WTC11 (cell line): ENCODE results near the gene MEGF6. TPM values are rescaled to one million over a fixed set of nuclear protein-coding genes. Genes with fewer than 3 reads are reported as not detected.

Experiments
- ATAC-seq: fragments of 200-7000 bp; cut with Tn5 transposase; 2 replicates; pipeline ENCODE4 v1.10.0; 2021; ENCODE audit warnings: mild to moderate bottlenecking, moderate library complexity
- CTCF ChIA-PET: fragments of 300-600 bp; sonication (Branson Sonifier 250); formaldehyde crosslinking; loops from one replicate; lab custom pipeline; 2021; ENCODE audit warnings: antibody characterized with exemption; lab: Charles Lee
- POLR2A ChIA-PET: fragments of 350-600 bp; sonication (Branson Sonifier 250); formaldehyde crosslinking; loops from one replicate; lab custom pipeline; 2021; ENCODE audit warnings: antibody characterized with exemption; lab: Charles Lee
- DNase-seq: peaks from one replicate; pipeline ENCODE4 v3.0.0; 2021; ENCODE audit warnings: low spot score
- H3K27ac Mint-ChIP-seq: 2 replicates; pipeline ENCODE4 v1.8.0; 2021; ENCODE audit warnings: mixed read lengths
- H3K27me3 Mint-ChIP-seq: 2 replicates; pipeline ENCODE4 v1.8.0; 2021; ENCODE audit warnings: low read depth, mild to moderate bottlenecking, moderate library complexity, mixed read lengths
- H3K36me3 Mint-ChIP-seq: 2 replicates; pipeline ENCODE4 v1.8.0; 2021; ENCODE audit warnings: mixed read lengths
- H3K4me1 Mint-ChIP-seq: 2 replicates; pipeline ENCODE4 v1.8.0; 2022; ENCODE audit warnings: mixed read lengths
- H3K4me3 Mint-ChIP-seq: 2 replicates; pipeline ENCODE4 v1.8.0; 2021; ENCODE audit warnings: mild to moderate bottlenecking, moderate library complexity, mixed read lengths
- H3K9me3 Mint-ChIP-seq: 2 replicates; pipeline ENCODE4 v1.8.0; 2021; ENCODE audit warnings: mixed read lengths
- ARID4B ChIP-seq: sonication (generic); formaldehyde crosslinking; IDR thresholded peaks from 2 replicates; pipeline ENCODE4 v1.8.0; 2023; ENCODE audit warnings: missing genetic modification reagents, mild to moderate bottlenecking, borderline replicate concordance
- ATF3 ChIP-seq: sonication (generic); formaldehyde crosslinking; conservative IDR thresholded peaks from 2 replicates; pipeline ENCODE4 v1.8.1; 2022; ENCODE audit warnings: mild to moderate bottlenecking, missing genetic modification reagents
- ATF6 ChIP-seq: sonication (generic); formaldehyde crosslinking; IDR thresholded peaks from 2 replicates; pipeline ENCODE4 v1.8.1; 2023; ENCODE audit warnings: mild to moderate bottlenecking, missing genetic modification reagents
- CTCF ChIP-seq: fragments of 200-600 bp; IDR thresholded peaks from 2 replicates; pipeline ENCODE4 v1.8.0; 2022; ENCODE audit warnings: antibody characterized with exemption
- FOXJ3 ChIP-seq: sonication (generic); formaldehyde crosslinking; IDR thresholded peaks from 2 replicates; pipeline ENCODE4 v1.9.0; 2021; ENCODE audit warnings: missing genetic modification reagents, mild to moderate bottlenecking, borderline replicate concordance
- FOXP4 ChIP-seq: sonication (generic); formaldehyde crosslinking; IDR thresholded peaks from 2 replicates; pipeline ENCODE4 v1.8.0; 2022; ENCODE audit warnings: mild to moderate bottlenecking, missing genetic modification reagents
- IRF2 ChIP-seq: sonication (generic); formaldehyde crosslinking; IDR thresholded peaks from 2 replicates; pipeline ENCODE4 v1.8.0; 2022; ENCODE audit warnings: low read depth, missing genetic modification reagents, borderline replicate concordance
- MLX ChIP-seq: sonication (generic); formaldehyde crosslinking; IDR thresholded peaks from 2 replicates; pipeline ENCODE4 v1.8.1; 2023; ENCODE audit warnings: mild to moderate bottlenecking, missing genetic modification reagents, moderate library complexity
- NR1H2 ChIP-seq: sonication (generic); formaldehyde crosslinking; IDR thresholded peaks from 2 replicates; pipeline ENCODE4 v1.9.0; 2021; ENCODE audit warnings: mild to moderate bottlenecking, moderate library complexity, missing genetic modification reagents
- TEAD4 ChIP-seq: sonication (generic); formaldehyde crosslinking; IDR thresholded peaks from 2 replicates; pipeline ENCODE4 v1.8.0; 2022; ENCODE audit warnings: mild to moderate bottlenecking, missing genetic modification reagents
- TP53 ChIP-seq: sonication (generic); formaldehyde crosslinking; IDR thresholded peaks from 2 replicates; pipeline ENCODE4 v1.8.1; 2023; ENCODE audit warnings: mild to moderate bottlenecking, missing genetic modification reagents
- ZBTB43 ChIP-seq: sonication (generic); formaldehyde crosslinking; IDR thresholded peaks from 2 replicates; pipeline ENCODE4 v1.8.1; 2023; ENCODE audit warnings: mild to moderate bottlenecking, missing genetic modification reagents
- ZMAT4 ChIP-seq: fragments of 250-450 bp; sonication (Bioruptor Pico); IDR thresholded peaks from 2 replicates; pipeline ENCODE4 v1.9.0; 2021; ENCODE audit warnings: mild to moderate bottlenecking
- total RNA-seq: library from RNA; stranded (reverse); gene quantifications from 3 replicates; pipeline ENCODE4 v1.2.3, GENCODE V29; 2021

MEGF6 gene
- total RNA-seq, 1 experiment from 2014 or later = 24.9 TPM

GRCh38 chr1:3579626-3580025 lies 31.7 kb downstream of the MEGF6 start:
- H3K4me3 Mint-ChIP-seq = no peak overlapping the region
- CTCF ChIA-PET = interaction anchor here (1.5 kb wide), 1 partner anchor 12 kb away, joined by 6 read pairs; no protein-coding TSS in a partner anchor
- no peak overlapping the region for H3K27ac Mint-ChIP-seq
- peaks cover 4% of the 10 kb centered on the region; the same call in 1 of the 2 replicates for H3K36me3 Mint-ChIP-seq
- no peak for DNase-seq
- POLR2A ChIA-PET = no interaction called here
- no peak for TF ChIP-seq ATF3 (CRISPR knock-in tag)
- TF ChIP-seq MLX (CRISPR knock-in tag) = no peak
- no peak for TF ChIP-seq ZBTB43 (CRISPR knock-in tag)
- no peak for TF ChIP-seq FOXJ3 (CRISPR knock-in tag)
- no peak for TF ChIP-seq ATF6 (CRISPR knock-in tag)
- TF ChIP-seq TP53 (CRISPR knock-in tag) = no peak
- H3K9me3 Mint-ChIP-seq = no peaks in the 10 kb centered on the region
- no peaks in the 10 kb centered on the region for H3K4me1 Mint-ChIP-seq
- ATAC-seq = no peak
- H3K27me3 Mint-ChIP-seq = no peaks in the 10 kb centered on the region

GRCh38 chr1:3578906-3579305 lies 32.4 kb downstream of the MEGF6 start:
- H3K4me1 Mint-ChIP-seq = no peaks in the 10 kb centered on the region
- H3K27me3 Mint-ChIP-seq = no peaks in the 10 kb centered on the region
- H3K27ac Mint-ChIP-seq = peak overlapping the region; percentile 60; the same call in 1 of the 2 replicates
- CTCF ChIA-PET = interaction anchor here (1.5 kb wide), 1 partner anchor 13 kb away, joined by 6 read pairs; no protein-coding TSS in a partner anchor
- no peak for DNase-seq
- H3K9me3 Mint-ChIP-seq = no peaks in the 10 kb centered on the region
- H3K4me3 Mint-ChIP-seq = no peak overlapping the region
- ATAC-seq = no peak
- peaks cover 4% of the 10 kb centered on the region; the same call in 1 of the 2 replicates for H3K36me3 Mint-ChIP-seq
- POLR2A ChIA-PET = no interaction called here
- TF ChIP-seq FOXP4 (no peak), TEAD4 (CRISPR knock-in tag) (no peak), NR1H2 (CRISPR knock-in tag) (no peak), ZMAT4 (CRISPR knock-in tag) (no peak), ARID4B (CRISPR knock-in tag) (no peak), IRF2 (CRISPR knock-in tag) (no peak), CTCF (no peak)
